GM19455 (cell line): Measurements from ENCODE around the gene SLC5A12.

ENCODE experiments used
- ATAC-seq: cut with Tn5 transposase; IDR thresholded peaks from one replicate; pipeline ENCODE4 v1.9.1; 2021; ENCODE audit not compliant: unreplicated experiment

The SLC5A12 gene, protein sequence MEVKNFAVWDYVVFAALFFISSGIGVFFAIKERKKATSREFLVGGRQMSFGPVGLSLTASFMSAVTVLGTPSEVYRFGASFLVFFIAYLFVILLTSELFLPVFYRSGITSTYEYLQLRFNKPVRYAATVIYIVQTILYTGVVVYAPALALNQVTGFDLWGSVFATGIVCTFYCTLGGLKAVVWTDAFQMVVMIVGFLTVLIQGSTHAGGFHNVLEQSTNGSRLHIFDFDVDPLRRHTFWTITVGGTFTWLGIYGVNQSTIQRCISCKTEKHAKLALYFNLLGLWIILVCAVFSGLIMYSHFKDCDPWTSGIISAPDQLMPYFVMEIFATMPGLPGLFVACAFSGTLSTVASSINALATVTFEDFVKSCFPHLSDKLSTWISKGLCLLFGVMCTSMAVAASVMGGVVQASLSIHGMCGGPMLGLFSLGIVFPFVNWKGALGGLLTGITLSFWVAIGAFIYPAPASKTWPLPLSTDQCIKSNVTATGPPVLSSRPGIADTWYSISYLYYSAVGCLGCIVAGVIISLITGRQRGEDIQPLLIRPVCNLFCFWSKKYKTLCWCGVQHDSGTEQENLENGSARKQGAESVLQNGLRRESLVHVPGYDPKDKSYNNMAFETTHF

DNA sequence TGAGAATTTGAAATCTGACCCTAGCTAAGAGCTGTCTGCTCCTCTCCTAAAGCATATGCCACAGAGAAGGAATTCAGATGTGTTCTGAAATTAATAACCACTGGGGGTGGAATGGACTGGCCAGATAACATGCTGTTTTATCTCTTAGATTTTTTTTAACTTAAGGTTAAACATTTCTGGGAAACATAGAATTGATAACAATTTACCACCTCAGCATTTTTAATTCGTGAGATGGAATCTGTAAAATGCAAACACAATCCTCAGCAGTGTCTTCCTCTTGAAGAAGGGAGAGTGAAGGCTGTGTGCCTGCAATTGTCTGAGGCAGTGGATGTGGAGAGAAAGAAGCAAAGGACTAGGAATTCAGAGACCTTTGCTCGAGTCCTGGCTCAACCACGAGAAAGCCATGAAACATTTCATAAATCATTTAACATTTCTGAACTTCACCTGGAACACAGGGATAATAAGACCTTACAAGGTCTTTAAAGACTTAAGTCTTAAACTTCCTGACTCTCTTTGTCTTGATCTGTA lies at the start of gene SLC5A12:
SLC5A12 (minus strand) TSS at position 113 of the 528 bp plus-strand sequence. CDS start 346 bp downstream, outside the sequence.
- no peak for ATAC-seq

DNA sequence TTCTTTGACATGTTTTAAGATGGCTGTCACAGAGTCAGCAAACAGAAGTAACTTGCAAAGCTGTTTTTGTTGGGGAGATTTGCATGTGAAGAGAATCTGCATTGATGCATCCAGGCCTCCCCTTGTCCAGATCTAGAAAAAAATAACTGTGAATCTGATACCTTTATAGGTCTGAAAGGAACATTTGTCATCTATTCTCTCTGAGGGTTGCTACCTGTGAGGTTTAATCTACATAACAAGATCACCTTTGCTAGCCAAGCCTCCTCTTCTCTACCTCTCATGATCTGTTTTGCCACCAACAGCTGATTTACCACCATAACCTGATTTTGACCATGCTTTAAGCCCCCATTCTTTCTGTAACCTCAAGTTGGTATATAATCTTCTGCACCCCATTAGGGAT lies 47.2 kb upstream of the SLC5A12 start:
- no peak for ATAC-seq

DNA sequence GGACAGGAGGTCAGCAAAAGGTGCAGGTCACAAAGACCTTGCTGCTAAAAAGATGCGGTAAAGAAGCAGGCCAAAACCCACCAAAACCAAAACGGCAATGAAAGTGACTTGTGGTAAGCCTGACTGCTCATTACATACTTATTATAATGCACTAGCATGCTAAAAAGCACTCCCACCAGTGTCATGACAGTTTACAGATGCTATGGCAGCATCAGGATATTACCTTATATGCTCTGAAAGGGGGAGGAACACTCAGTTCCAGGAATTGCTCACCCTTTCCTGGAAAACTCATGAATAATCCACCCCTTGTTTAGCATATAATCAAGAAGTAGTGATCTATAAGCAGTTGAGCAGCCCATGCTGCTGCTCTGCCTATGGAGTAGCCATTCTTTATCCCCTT lies 45.2 kb upstream of the SLC5A12 start:
- no peak for ATAC-seq

DNA sequence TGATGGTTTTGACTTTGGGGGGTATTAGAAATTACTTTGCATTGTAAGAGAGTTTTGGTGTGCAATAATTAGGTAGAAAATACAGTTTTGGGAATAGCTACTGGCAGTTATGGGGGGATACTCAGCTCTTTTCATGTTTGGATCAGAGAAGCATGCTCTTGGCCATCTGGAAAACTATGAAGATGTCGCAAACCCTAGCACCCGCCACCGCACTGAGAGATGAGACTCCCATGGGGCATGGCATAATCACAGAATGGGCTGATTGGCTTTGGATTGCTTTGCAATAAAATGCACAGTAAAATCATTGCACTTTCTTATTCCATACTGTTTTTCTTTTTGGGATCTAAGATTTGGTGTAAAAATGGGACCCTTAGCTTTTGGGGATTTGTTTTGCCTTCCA lies 43.5 kb upstream of the SLC5A12 start:
- ATAC-seq = no peak

DNA sequence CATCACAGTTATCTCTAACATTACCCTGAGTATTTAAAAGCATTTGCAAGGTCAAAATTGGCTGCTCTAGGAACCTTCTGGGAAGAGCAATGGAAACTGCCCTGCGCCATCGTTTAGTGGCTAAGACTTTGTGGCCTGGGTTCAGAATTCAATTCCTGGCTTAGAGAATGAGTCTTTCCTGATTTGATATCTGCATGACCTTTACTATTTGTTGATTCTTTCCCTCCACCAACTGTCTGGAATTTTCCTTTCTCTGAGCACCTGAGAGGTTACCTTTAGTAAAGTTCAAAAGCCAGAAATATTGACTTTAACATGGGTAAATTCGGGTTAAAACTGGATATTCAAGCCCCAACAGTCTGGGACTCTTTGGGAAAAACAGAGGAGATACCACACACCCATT lies 43.0 kb upstream of the SLC5A12 start:
- ATAC-seq = no peak

DNA sequence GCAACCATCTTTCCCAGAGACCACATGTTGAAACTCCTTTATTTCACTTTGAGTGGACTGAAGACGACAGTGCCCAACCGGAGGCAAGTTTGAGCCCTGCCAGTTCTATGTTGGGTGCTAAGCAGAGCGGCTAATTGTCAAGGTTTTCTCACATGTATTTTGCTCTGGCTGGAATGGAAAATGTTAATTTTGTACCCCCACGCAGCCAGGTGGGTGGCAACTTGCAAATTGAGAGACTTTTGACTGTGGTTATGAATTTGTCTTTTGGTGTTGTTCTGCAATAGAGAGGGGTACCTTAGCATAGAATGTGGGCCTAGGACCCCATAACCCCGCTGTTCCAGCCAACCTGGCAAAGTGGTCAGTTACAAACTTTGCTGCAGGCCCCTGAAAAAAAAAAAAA lies 42.5 kb upstream of the SLC5A12 start:
- no peak for ATAC-seq

DNA sequence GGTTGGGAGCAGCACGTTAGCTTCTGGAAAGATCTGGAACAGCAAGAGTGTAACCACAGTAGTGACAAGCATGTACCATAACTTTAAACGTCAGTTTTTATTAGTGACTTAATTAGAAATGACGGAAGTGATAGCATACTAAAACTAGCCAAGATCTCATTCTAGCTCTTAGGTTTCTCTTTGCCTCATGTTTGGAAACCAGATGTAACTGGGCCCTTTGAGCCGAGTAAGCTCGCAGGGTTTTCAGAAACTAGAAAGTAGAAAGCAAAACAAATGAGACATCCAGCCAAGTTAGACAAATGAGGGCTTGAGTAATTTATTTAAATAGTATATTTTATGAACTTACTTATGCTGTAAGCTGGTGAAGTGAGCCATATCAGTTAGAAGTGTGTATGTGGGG lies 40.2 kb upstream of the SLC5A12 start:
- no peak for ATAC-seq

DNA sequence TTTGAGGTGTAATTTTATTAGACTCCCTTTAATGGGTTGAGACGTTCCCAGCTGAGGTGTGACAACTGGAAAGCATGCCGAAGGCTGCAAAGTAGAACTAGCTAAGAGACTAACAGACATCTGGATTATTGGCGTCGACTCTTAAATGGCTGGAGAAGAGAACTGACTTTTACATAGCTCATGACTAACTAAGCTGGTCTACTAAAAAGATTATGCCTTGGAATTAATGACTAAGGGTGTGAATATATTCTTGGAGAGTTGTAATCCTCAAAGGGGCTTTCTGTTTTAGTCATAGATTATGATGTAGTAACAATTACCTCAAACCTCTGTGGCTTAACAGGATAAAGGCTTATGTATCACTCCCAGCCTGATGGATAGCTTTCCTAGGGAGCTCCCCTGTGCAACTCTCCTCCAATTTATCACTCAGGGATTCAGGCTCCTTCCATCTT lies 39.5 kb upstream of the SLC5A12 start:
- no peak for ATAC-seq

DNA sequence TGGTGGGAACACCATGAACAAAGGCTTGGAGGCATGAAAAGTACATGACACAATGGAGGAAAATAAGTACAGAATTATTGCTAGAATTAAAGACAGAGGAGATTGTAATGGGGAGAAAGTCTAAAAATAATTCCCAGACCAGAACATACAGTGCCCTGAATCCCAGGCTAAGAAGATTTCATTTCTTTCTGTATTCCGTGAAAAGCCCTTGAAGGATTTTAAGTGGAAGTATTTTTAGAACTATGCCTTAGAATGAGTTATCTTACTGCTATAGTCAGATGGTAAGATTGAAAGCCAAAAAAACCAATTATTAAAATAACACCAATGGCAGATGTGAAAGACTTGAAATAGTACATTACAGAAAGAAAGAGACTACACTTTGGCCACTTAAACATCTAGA lies 36.1 kb upstream of the SLC5A12 start:
- ATAC-seq = no peak

DNA sequence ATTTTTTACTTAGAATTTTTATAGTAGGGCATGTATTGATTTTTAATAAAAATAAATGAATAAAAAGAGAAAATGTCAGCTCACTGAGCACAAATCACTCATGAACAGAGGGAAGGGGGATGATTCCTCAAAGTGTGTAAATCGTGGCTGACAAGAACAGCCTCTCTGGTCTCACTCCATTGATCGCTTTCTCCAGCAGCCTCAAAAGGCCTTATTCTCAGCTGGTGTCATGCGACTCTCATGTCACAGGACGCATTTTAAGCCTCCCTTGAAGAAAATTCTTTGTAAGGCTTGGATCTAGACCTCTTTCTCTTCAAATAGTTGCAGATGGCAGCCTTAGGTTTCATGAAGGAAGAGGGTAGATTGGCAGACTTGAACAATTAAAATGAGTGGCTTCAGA lies 33.9 kb upstream of the SLC5A12 start:
- no peak for ATAC-seq

DNA sequence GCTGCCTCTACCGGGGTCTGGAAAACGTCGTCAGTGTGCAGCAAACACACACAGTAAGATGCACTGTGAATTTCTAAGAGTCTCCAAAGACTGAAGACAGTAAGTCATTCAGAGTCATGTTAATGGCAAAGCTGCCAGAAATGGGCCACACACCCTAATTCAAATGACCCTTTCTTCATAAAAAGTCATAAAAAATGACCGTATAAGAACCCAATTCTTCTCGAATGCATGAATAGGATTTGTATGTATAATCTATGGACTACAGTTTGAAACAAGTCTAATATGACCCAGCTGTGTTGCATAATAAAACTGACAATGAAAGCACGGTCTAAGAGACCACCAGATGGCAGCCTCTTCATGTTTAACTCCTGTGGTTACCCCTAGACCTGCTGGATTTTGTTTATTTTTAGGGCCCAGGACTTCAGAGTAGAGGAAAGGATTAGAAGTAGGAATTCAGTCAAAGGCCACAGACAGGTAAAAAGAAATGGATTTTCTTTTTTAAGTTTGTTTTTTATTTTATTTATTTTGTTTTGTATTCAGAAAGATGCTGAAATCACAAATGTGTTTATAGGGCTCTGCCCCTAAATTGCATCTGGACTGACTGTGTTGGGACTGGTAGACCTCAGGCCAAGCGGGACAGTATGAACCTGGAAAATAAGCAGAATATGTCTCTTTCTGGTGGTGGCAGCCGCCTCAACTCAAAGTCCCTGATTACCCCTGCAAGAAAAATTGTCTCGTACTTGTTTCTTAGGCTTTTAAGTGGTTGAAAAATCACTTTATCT lies 32.1 kb upstream of the SLC5A12 start:
- no peak for ATAC-seq

DNA sequence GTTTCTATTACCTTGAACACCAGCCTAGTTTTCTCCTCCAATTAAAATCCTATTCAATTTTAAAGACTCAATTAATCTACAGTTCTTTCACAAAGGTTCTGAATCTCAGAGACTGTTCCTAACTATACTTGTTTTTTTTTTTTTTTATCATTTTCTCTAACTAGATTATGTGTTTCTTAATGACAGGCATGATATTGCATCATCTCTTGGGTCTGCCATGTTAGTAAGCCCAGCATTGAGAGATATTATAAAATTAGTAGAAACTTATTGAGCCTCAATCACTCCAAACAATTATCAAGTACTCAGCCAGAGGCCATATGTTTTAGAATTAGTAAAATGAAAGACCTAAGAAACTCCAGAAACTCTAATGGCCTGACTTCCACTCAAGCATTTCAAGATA lies 28.1 kb upstream of the SLC5A12 start:
- ATAC-seq = no peak

DNA sequence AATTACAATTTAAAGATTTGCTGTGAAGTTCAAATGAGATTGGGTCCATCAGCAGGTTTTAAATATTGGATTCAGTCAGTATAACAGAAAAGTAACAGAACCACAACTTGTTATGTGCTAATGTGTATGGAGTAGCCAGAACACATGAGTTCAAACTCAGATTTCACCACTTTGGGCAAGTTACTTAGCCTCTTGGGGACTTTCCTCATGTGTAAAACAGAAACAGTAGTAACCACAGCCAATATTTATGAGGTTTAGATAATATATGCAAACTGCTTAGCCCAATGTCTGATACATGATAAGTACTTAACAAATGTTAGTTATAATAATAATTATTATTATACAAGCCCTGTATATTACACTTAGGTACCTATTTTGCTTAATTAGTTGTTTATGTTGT lies 21.8 kb upstream of the SLC5A12 start:
- ATAC-seq = no peak

DNA sequence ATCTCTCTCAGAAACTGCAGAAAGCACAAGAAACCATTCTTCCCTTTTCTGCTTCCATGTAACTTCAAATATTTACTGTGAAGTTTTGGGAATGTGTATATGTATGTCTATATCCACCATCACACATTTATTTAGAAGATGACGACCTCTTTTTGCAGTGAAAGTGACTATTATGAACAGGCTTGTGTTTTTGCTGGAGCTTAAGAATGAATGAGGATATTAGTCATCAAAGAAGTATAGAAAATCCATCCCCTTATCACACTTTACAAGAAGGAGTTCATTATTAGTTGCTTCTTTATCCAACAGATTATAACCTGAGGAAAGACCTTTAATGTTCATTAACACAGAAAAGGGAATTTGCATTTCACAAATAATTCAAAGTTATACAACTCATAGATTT lies 21.1 kb upstream of the SLC5A12 start:
- no peak for ATAC-seq

DNA sequence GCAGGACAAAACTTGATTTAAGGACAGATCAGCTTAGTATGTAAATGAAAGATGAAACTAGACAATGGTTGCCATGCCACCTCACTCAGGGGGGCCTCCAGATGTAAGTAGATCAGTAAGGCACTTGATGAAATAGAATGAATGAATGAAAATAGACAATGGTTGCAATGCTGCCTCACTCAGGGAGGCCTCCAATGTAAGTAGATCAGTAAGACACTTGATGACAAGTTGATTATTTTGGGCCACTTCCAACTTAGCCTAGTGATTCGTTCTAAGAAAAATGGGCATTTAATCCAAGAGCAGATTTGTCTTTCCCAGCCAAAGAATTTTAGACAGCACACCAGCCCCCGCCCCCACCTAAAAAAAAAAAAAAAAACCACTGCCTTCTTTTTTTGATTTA lies 19.2 kb upstream of the SLC5A12 start:
- no peak for ATAC-seq

DNA sequence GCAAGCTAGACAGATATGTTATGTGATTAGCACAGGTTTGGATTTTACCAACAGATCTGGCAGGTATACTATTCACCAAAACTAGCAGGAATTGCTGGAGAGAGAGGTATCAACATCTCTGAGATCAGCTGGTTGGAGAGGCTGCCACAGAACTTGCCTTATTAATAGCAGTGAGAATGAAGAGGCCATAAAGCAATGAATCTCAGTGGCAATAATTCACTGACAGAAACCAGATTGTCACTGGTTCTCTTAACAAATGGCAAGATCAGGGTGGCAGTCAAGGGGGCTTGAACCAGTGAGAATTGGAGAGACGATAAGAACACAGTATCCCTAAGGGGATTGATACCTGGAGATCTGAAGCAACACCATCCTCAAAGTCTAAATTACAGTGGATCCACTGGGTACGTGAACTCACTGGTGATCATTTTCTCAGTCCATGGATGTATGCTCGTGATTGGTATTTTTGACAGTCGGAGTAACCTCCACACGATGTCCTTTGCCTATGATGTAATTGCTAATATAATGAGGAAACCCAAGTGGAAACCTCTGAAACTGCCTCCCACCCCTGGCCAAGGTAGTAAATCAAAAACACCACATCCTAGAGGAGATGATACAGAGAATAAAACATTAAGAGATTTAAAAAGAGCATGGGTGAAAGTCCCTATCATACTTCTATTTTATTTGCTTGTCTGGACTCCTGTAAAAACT lies 17.7 kb upstream of the SLC5A12 start:
- no peak for ATAC-seq

DNA sequence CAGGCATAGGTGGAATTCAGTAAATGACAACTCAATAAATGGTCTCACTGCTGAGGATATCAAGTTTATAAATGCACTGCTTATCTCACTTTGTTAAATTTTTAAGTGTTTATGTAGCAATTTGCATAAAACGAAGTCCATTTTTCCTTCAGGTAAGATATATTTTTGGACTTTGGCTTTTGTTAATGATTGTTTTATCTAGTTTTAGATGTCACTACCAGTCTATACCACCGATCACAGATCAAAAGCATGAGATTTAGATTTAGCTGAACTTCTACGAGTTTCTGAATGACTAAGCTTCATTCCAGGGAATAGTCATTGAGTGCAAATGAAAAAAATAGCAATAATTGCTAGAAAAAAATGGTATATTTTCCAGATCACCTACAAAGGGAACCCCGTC lies 12.8 kb upstream of the SLC5A12 start:
- no peak for ATAC-seq

DNA sequence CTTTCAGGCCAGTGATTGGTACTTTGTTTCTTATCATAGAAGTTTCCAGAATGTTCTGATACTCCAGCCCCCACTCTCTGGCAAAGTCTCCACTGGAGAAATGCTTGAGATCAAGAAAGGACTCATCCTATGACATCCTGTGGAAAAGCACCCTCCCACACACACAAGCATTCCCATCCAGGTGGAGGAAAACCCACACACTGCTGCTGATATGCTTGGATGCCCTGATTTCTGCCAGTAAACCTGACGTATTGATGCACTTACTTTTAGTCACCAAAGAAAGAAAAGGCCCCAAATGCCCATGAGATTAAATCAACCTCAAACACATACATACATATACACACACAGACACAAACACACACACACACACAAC lies 9.2 kb upstream of the SLC5A12 start:
- ATAC-seq = no peak

DNA sequence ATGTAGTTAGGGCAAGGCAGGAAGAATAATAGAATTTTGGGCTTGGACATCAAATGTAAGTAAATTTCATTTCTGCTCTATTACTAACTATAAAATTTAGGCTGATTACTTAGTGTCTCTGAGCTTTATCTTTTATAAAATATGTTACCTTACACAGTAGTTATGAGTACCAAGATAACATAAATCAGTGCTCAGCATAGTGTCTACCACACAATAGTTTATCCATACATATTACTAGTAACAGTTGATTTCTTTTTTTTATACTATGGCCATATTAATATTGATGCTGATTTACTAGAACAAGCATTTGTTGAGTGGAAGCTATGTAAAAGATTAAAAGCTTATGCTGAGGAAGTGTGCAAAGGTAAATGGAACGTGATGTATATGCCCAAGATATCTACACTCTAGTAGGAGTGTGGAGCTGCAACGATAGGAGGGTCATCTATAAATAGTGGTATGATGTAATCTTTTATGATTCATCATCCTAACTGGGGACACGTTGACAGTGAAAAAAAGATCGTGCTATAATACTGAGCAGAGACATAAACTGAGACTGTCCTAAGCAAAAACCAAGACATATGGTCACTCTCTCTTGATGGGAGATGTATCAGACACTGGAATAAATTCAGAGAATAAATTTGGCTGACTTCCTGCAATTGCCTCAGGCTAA lies 8.7 kb upstream of the SLC5A12 start:
- ATAC-seq = no peak

DNA sequence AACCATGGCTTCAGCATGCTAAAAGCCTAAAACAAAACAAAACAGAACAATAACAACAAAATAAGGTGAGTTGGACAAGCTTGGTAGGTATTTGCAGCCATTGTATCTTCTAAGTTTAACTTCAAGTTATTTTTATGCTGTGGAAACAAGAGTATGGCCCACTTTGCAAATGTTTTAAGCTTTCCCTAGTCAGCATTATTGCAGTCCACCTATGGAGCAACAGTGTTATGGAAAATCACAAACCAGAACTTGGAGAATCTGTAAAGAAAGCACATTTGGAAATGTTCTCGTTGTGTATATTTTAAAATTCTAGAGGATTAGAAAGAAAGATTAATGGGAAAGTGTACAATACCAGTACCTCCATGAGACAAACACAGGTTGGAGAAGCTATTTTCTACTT lies 7.4 kb upstream of the SLC5A12 start:
- ATAC-seq = no peak

DNA sequence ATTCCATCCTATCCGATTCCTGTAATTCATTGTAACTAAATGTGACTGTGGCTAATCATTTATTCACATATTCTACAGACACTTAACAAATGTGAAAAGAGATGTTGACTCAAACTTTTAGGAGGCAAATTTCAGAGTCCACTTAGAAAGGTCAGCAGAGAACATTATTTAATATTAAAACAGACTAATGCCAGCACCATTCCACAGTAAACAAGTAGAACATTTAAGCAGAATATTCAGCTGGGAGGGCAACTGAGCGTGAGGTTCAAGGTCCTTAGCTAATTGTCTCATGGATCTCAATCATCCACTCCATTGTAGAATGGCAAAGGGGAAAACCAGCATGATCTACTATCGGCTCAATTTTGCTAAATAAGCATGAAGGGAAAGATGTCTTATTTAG lies 5.1 kb upstream of the SLC5A12 start:
- ATAC-seq = no peak
